Muscle layer of colon (tissue), 2 donors: ENCODE results near the gene S100A11.

ENCODE experiments used
- H3K27ac ChIP-seq: one replicate; pipeline ENCODE4 v1.7.0; 2013; ENCODE audit warnings: low read depth, mild to moderate bottlenecking, low read length, moderate library complexity
- H3K27me3 ChIP-seq, 2 donors: one replicate each; pipeline ENCODE4 v1.7.0; 2013; ENCODE audit warnings: low read length in 2 of 2, mild to moderate bottlenecking in 2 of 2; ENCODE audit not compliant: insufficient read depth in 2 of 2, control insufficient read depth in 1 of 2
- H3K36me3 ChIP-seq: one replicate; pipeline ENCODE4 v1.7.0; 2013; ENCODE audit warnings: mild to moderate bottlenecking, low read length; ENCODE audit not compliant: insufficient read depth
- H3K4me1 ChIP-seq: one replicate; pipeline ENCODE4 v1.7.0; 2013; ENCODE audit warnings: mild to moderate bottlenecking, low read length; ENCODE audit not compliant: insufficient read depth
- H3K4me3 ChIP-seq, 2 donors: one replicate each; pipeline ENCODE4 v1.7.0; 2013; ENCODE audit warnings: low read length in 2 of 2, low read depth in 1 of 2, mild to moderate bottlenecking in 1 of 2, moderate library complexity in 1 of 2
- H3K9ac ChIP-seq: one replicate; pipeline ENCODE4 v1.7.0; 2013; ENCODE audit warnings: low read length
- H3K9me3 ChIP-seq: one replicate; pipeline ENCODE4 v1.7.0; 2013; ENCODE audit warnings: mild to moderate bottlenecking, low read length
- donor health status: abdominal sarcoma.
- donor health status: Adenocarcinoma of cecum.

S100A11 gene

GRCh38 chr1:151998611-151999362, 38.0 kb downstream of the S100A11 start:
- H3K36me3 ChIP-seq, result no peaks in the 10 kb centered on the region
- no peak overlapping the region for H3K9ac ChIP-seq
- H3K27ac ChIP-seq, result no peak overlapping the region
- H3K4me3 ChIP-seq, result no peak overlapping the region
- H3K27me3 ChIP-seq, result no peaks in the 10 kb centered on the region
- H3K9me3 ChIP-seq, result no peaks in the 10 kb centered on the region
- peaks cover 11% of the 10 kb centered on the region for H3K4me1 ChIP-seq

- H3K9ac ChIP-seq, result no peak overlapping the region
- peaks cover 0 to 4% of the 10 kb centered on the region in 2 donors for H3K27me3 ChIP-seq
- no peak overlapping the region for H3K27ac ChIP-seq
- H3K9me3 ChIP-seq, result no peaks in the 10 kb centered on the region
- no peaks in the 10 kb centered on the region for H3K36me3 ChIP-seq
- H3K4me3 ChIP-seq, result no peak overlapping the region
- peaks cover 14% of the 10 kb centered on the region for H3K4me1 ChIP-seq
These were observed 39.6 kb downstream of the S100A11 start for GRCh38 chr1:151997284-151997570.

DNA sequence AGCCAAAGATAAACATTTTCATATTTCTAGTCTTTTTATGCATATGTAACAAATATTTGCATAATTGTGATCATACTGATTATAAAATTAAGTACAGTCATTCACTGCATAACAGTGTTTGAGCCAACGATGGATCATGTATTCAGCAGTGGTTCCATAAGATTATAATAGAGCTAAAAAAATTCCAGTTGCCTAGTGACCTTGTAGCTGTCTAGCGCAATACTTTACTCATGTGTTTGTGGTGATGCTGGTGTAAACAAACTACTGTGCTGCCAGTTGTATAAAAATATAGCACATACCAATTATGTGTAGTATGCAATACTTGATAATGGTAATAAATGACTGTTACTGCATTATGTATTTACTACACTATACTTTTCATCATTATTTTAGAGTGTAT, 41.0 kb downstream of the S100A11 start:
- no peaks in the 10 kb centered on the region for H3K9me3 ChIP-seq
- H3K36me3 ChIP-seq, result no peaks in the 10 kb centered on the region
- H3K4me3 ChIP-seq, result no peak overlapping the region
- H3K9ac ChIP-seq, result no peak overlapping the region
- no peak overlapping the region for H3K27ac ChIP-seq
- H3K4me1 ChIP-seq, result peaks cover 22% of the 10 kb centered on the region
- H3K27me3 ChIP-seq, result peaks cover 0 to 4% of the 10 kb centered on the region in 2 donors

- no peak overlapping the region for H3K4me3 ChIP-seq
- no peak overlapping the region for H3K9ac ChIP-seq
- H3K27ac ChIP-seq, result no peak overlapping the region
- H3K9me3 ChIP-seq, result no peaks in the 10 kb centered on the region
- H3K27me3 ChIP-seq, result peaks cover 0 to 4% of the 10 kb centered on the region in 2 donors
- peaks cover 31% of the 10 kb centered on the region for H3K4me1 ChIP-seq
- no peaks in the 10 kb centered on the region for H3K36me3 ChIP-seq
These were observed 41.8 kb downstream of the S100A11 start for GRCh38 chr1:151994956-151995355.

- H3K9ac ChIP-seq, result peak within 1 kb of the TSS; percentile 87
- H3K36me3 ChIP-seq, result no peaks in the 10 kb centered on the region
- H3K4me1 ChIP-seq, result peaks cover 41% of the 10 kb centered on the region
- peaks cover 0 to 4% of the 10 kb centered on the region in 2 donors for H3K27me3 ChIP-seq
- peak within 1 kb of the TSS; percentile 93 for H3K27ac ChIP-seq
- H3K4me3 ChIP-seq, result peak within 1 kb of the TSS; percentile 85 to 91
- no peaks in the 10 kb centered on the region for H3K9me3 ChIP-seq
These were observed 42.9 kb downstream of the S100A11 start, which contains the start of gene S100A10 for GRCh38 chr1:151993734-151994496. Gene S100A10, minus strand, starts transcription at chr1:151993859. Its CDS starts 7,629 bp downstream, at chr1:151986230.

- Histone ChIP-seq H3K36me3 (no peaks in the 10 kb centered on the region), H3K9ac (peak overlapping the region; percentile 87), H3K4me3 (peak overlapping the region; percentile 85 to 91), H3K9me3 (no peaks in the 10 kb centered on the region), H3K4me1 (peaks cover 48% of the 10 kb centered on the region), H3K27me3 (peaks cover 0 to 4% of the 10 kb centered on the region in 2 donors), H3K27ac (peak overlapping the region; percentile 93)
These were observed 43.6 kb downstream of the S100A11 start for GRCh38 chr1:151993084-151993733.

GRCh38 chr1:151992303-151993083, 44.3 kb downstream of the S100A11 start:
- H3K9me3 ChIP-seq, result no peaks in the 10 kb centered on the region
- peaks cover 0 to 4% of the 10 kb centered on the region in 2 donors for H3K27me3 ChIP-seq
- peaks cover 53% of the 10 kb centered on the region for H3K4me1 ChIP-seq
- peak overlapping the region; percentile 85 to 91 for H3K4me3 ChIP-seq
- H3K27ac ChIP-seq, result peak overlapping the region; percentile 93
- no peaks in the 10 kb centered on the region for H3K36me3 ChIP-seq
- H3K9ac ChIP-seq, result peak overlapping the region; percentile 87

- peaks cover 0 to 4% of the 10 kb centered on the region in 2 donors for H3K27me3 ChIP-seq
- H3K4me1 ChIP-seq, result peaks cover 53% of the 10 kb centered on the region
- H3K36me3 ChIP-seq, result no peaks in the 10 kb centered on the region
- peak overlapping the region; percentile 93 for H3K27ac ChIP-seq
- H3K9me3 ChIP-seq, result no peaks in the 10 kb centered on the region
- peak overlapping the region; percentile 87 for H3K9ac ChIP-seq
- peak overlapping the region; percentile 85 to 91 for H3K4me3 ChIP-seq
These were observed 45.0 kb downstream of the S100A11 start for GRCh38 chr1:151991663-151992302.

DNA sequence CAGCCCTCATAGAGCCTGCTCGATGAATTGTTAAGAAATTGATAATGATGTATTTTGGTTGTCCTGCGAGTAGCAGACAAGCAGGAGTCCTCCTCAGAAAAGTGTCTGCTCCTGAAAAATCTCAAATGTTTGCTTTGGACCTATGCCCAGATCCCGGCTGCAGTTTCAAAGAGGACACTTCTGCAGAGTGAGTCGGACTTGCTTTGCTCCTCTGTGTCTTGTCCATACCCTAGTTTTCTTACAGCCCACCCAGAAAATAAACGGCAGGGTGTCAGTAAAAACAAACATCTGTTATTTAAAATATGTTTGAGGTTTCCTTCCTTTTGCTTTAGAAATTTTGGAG, 46.0 kb downstream of the S100A11 start:
- peaks cover 1% of the 10 kb centered on the region for H3K36me3 ChIP-seq
- no peak overlapping the region for H3K27ac ChIP-seq
- H3K9me3 ChIP-seq, result no peaks in the 10 kb centered on the region
- H3K4me3 ChIP-seq, result no peak overlapping the region
- H3K9ac ChIP-seq, result no peak overlapping the region
- peaks cover 53% of the 10 kb centered on the region for H3K4me1 ChIP-seq
- H3K27me3 ChIP-seq, result peaks cover 0 to 4% of the 10 kb centered on the region in 2 donors

GRCh38 chr1:151990058-151990855, 46.5 kb downstream of the S100A11 start:
- Histone ChIP-seq H3K4me3 (no peak overlapping the region), H3K9me3 (no peaks in the 10 kb centered on the region), H3K4me1 (peaks cover 53% of the 10 kb centered on the region), H3K9ac (no peak overlapping the region), H3K36me3 (peaks cover 7% of the 10 kb centered on the region), H3K27me3 (peaks cover 0 to 4% of the 10 kb centered on the region in 2 donors), H3K27ac (peak overlapping the region; percentile 30)
